SK-N-SH (cell line): ENCODE data around the gene SLAMF6. TPM values are rescaled to one million over a fixed set of nuclear protein-coding genes. Genes with fewer than 3 reads are reported as not detected.

Experiments
- CTCF ChIA-PET: fragments of 300-600, 350-600 bp; formaldehyde crosslinking; extraction: SDS; loops from one replicate; lab custom pipeline; 2021; lab: Yijun Ruan, JAX
- POLR2A ChIA-PET: fragments of 350-600 bp; sonication (Branson Sonifier 250); formaldehyde crosslinking; extraction: SDS; loops from one replicate; lab custom pipeline; 2020; ENCODE audit warnings: antibody characterized with exemption, inconsistent platforms; lab: Yijun Ruan, JAX
- DNase-seq: peaks from one replicate; pipeline ENCODE4 v3.0.0; 2012
- H2AFZ ChIP-seq: fragments of 200-600 bp; sonication (generic); 2 replicates; pipeline ENCODE4 v1.8.1; 2016; ENCODE audit warnings: antibody characterized with exemption, mild to moderate bottlenecking, low read depth
- H3F3A ChIP-seq: fragments of 200-600 bp; sonication (generic); replicated peaks from 2 replicates; pipeline ENCODE3; 2016; ENCODE audit warnings: antibody characterized with exemption, mild to moderate bottlenecking; ENCODE audit not compliant: insufficient read depth
- H3K27ac ChIP-seq, 2 experiments: fragments of 200-500 bp in 1 of 2; fragments of 200-600 bp in 1 of 2; sonication (Bioruptor generic) in 1 of 2; sonication (generic), shearing (Covaris generic) in 1 of 2; 2 replicates each; pipeline versions ENCODE4 v1.5.1 to v1.6.1; 2014 to 2016; ENCODE audit warnings: low read depth in 2 of 2, inconsistent platforms in 1 of 2, low read length in 1 of 2, mild to moderate bottlenecking in 1 of 2, mixed read lengths in 1 of 2
- H3K27me3 ChIP-seq: fragments of 200-600 bp; sonication (generic), shearing (Covaris generic); 2 replicates; pipeline ENCODE4 v1.6.1; 2016; ENCODE audit warnings: mixed run types; ENCODE audit not compliant: insufficient read depth
- H3K36me3 ChIP-seq, 2 experiments: fragments of 200-500 bp in 1 of 2; fragments of 200-600 bp in 1 of 2; sonication (Bioruptor generic) in 1 of 2; sonication (generic) in 1 of 2; replicated peaks in 1 of 2; 2 replicates each; pipeline versions ENCODE3 to v1.5.1; 2014 to 2016; ENCODE audit warnings: low read length in 1 of 2, mild to moderate bottlenecking in 1 of 2; ENCODE audit not compliant: insufficient read depth in 2 of 2, control insufficient read depth in 1 of 2
- H3K4me1 ChIP-seq, 2 experiments: fragments of 200-500 bp in 1 of 2; fragments of 200-600 bp in 1 of 2; sonication (Bioruptor generic) in 1 of 2; sonication (generic), shearing (Covaris generic) in 1 of 2; 2 replicates each; pipeline versions ENCODE4 v1.5.1 to v1.6.1; 2014 to 2016; ENCODE audit warnings: low read depth in 1 of 2, low read length in 1 of 2, mixed run types in 1 of 2; ENCODE audit not compliant: insufficient read depth in 2 of 2, control insufficient read depth in 1 of 2
- H3K4me2 ChIP-seq: fragments of 200-600 bp; sonication (generic), shearing (Covaris generic); 2 replicates; pipeline ENCODE4 v1.6.1; 2017; ENCODE audit warnings: mixed run types
- H3K4me3 ChIP-seq, 2 experiments: fragments of 200-500 bp in 1 of 2; fragments of 200-600 bp in 1 of 2; sonication (Bioruptor generic) in 1 of 2; sonication (generic), shearing (Covaris generic) in 1 of 2; 2 replicates each; pipeline versions ENCODE4 v1.5.1 to v1.8.1; 2014 to 2016; ENCODE audit warnings: low read depth in 2 of 2, inconsistent platforms in 1 of 2, low read length in 1 of 2, mild to moderate bottlenecking in 1 of 2, mixed read lengths in 1 of 2, moderate library complexity in 1 of 2
- H3K79me2 ChIP-seq: fragments of 200-600 bp; sonication (generic); 2 replicates; pipeline ENCODE4 v1.8.1; 2017; ENCODE audit warnings: mild to moderate bottlenecking; ENCODE audit not compliant: insufficient read depth
- H3K9ac ChIP-seq: fragments of 200-600 bp; sonication (generic); 2 replicates; pipeline ENCODE4 v1.6.1; 2017; ENCODE audit warnings: mixed run types
- H3K9me2 ChIP-seq: fragments of 200-600 bp; sonication (generic); 2 replicates; pipeline ENCODE4 v1.6.1; 2017; ENCODE audit warnings: mixed run types
- H3K9me3 ChIP-seq: fragments of 200-600 bp; sonication (generic); 2 replicates; pipeline ENCODE4 v1.6.1; 2017; ENCODE audit warnings: mixed run types, mild to moderate bottlenecking, moderate library complexity
- H4K20me1 ChIP-seq: fragments of 200-600 bp; sonication (generic); 2 replicates; pipeline ENCODE4 v1.6.1; 2017; ENCODE audit warnings: mild to moderate bottlenecking, mixed run types; ENCODE audit not compliant: insufficient read depth
- CHD2 ChIP-seq: fragments of 150-350 bp; IDR thresholded peaks from 2 replicates; pipeline ENCODE4 v1.6.1; 2018; ENCODE audit warnings: low read length; ENCODE audit not compliant: partially characterized antibody
- CTCF ChIP-seq: fragments of 200-600 bp; sonication (generic); IDR thresholded peaks from 2 replicates; pipeline ENCODE4 v1.6.1; 2017; ENCODE audit warnings: antibody characterized with exemption, mild to moderate bottlenecking, moderate library complexity
- EZH2phosphoT487 ChIP-seq: fragments of 200-600 bp; sonication (generic); IDR thresholded peaks from 2 replicates; pipeline ENCODE4 v1.6.1; 2017; ENCODE audit warnings: low read depth, mixed run types, mild to moderate bottlenecking, antibody characterized with exemption, moderate library complexity, borderline replicate concordance
- FOXM1 ChIP-seq: IDR thresholded peaks from 2 replicates; pipeline ENCODE4 v1.4.0; 2012; ENCODE audit warnings: low read depth, mild to moderate bottlenecking
- GABPA ChIP-seq: IDR thresholded peaks from 2 replicates; pipeline ENCODE4 v1.4.0; 2012; ENCODE audit warnings: low read depth, mild to moderate bottlenecking
- GATA2 ChIP-seq: sonication (generic); formaldehyde crosslinking; IDR thresholded peaks from 2 replicates; pipeline ENCODE4 v1.5.0; 2020; ENCODE audit warnings: mild to moderate bottlenecking, missing genetic modification reagents
- JUND ChIP-seq: IDR thresholded peaks from 2 replicates; pipeline ENCODE4 v1.4.0; 2012
- MAX ChIP-seq: IDR thresholded peaks from 2 replicates; pipeline ENCODE4 v1.4.0; 2012; ENCODE audit warnings: low read depth
- MXI1 ChIP-seq: IDR thresholded peaks from 2 replicates; pipeline ENCODE4 v1.6.1; 2012; ENCODE audit warnings: mild to moderate bottlenecking, low read depth, low read length, improper control_type of control experiment
- PBX3 ChIP-seq: IDR thresholded peaks from 2 replicates; pipeline ENCODE4; 2012
- POLR2AphosphoS5 ChIP-seq: IDR thresholded peaks from 2 replicates; pipeline ENCODE4 v1.6.1; 2012; ENCODE audit warnings: low read depth, low read length
- REST ChIP-seq: IDR thresholded peaks from 2 replicates; pipeline ENCODE4 v1.6.1; 2012; ENCODE audit warnings: mild to moderate bottlenecking, low read depth, low read length, moderate library complexity
- TCF12 ChIP-seq: IDR thresholded peaks from 2 replicates; pipeline ENCODE4 v1.4.0; 2012
- TEAD4 ChIP-seq: IDR thresholded peaks from 2 replicates; pipeline ENCODE4 v1.4.0; 2012; ENCODE audit warnings: mild to moderate bottlenecking, borderline replicate concordance; ENCODE audit not compliant: insufficient read depth
- YY1 ChIP-seq: IDR thresholded peaks from 2 replicates; pipeline ENCODE4 v1.4.0; 2012; ENCODE audit warnings: low read depth, mild to moderate bottlenecking
- WGBS: methylation state at CpG from one replicate; pipeline ENCODE4 v1.1.6; 2017; ENCODE audit warnings: low lambda C conversion rate; 5-methylcytosine and 5-hydroxymethylcytosine counted together
- polyA plus RNA-seq, 3 experiments: library from polyadenylated mRNA; depleted of rRNA; stranded (reverse); fragments of >200 nt; gene quantifications; 2 replicates each; pipeline ENCODE4 v1.2.3, GENCODE V29; 2012

SLAMF6 gene
- polyA plus RNA-seq, 1 of the 3 experiments (the other 2 are of a cell fraction) = not detected

GRCh38 chr1:160539990-160540858 is 17.2 kb upstream of the SLAMF6 start:
- Histone ChIP-seq H2AFZ (no peak overlapping the region), H3K4me3 (no peak overlapping the region), H3K27me3 (no peaks in the 10 kb centered on the region), H3K27ac (no peak overlapping the region), H3K9me2 (no peaks in the 10 kb centered on the region), H3K9me3 (no peaks in the 10 kb centered on the region), H3F3A (no peaks in the 10 kb centered on the region), H3K36me3 (no peaks in the 10 kb centered on the region), H3K79me2 (no peaks in the 10 kb centered on the region), H4K20me1 (no peaks in the 10 kb centered on the region), H3K4me1 (no peaks in the 10 kb centered on the region), H3K9ac (no peak overlapping the region), H3K4me2 (no peak overlapping the region)
- no peak for DNase-seq
- TF ChIP-seq PBX3 = no peak
- TF ChIP-seq TEAD4 = no peak
- WGBS = 15% methylated on average over 8 of the region's 8 CpGs
- POLR2A ChIA-PET = no interaction called here
- CTCF ChIA-PET = no interaction called here

- WGBS = 32% methylated on average over 6 of the region's 6 CpGs
- peaks cover 3% of the 10 kb centered on the region; the same call in 1 of the 2 replicates for H3K9me3 ChIP-seq
- no peak for TF ChIP-seq JUND
- TF ChIP-seq MXI1 = no peak
- TF ChIP-seq CHD2 = no peak
- no peak for TF ChIP-seq GATA2 (CRISPR knock-in tag)
- TF ChIP-seq, all 33 proteins: peak for 0
- no peak overlapping the region for H3K4me2 ChIP-seq
- H3K79me2 ChIP-seq = no peaks in the 10 kb centered on the region
- H3F3A ChIP-seq = no peaks in the 10 kb centered on the region
- H3K27me3 ChIP-seq = no peaks in the 10 kb centered on the region
- no peak overlapping the region for H3K9ac ChIP-seq
- H2AFZ ChIP-seq = no peak overlapping the region
- H4K20me1 ChIP-seq = no peaks in the 10 kb centered on the region
- no peaks in the 10 kb centered on the region for H3K4me1 ChIP-seq
- no peak overlapping the region for H3K4me3 ChIP-seq
- CTCF ChIA-PET = no interaction called here
- no peaks in the 10 kb centered on the region for H3K36me3 ChIP-seq
- DNase-seq = no peak
- no peak overlapping the region for H3K27ac ChIP-seq
- POLR2A ChIA-PET = no interaction called here
- H3K9me2 ChIP-seq = no peaks in the 10 kb centered on the region
These were observed 16.6 kb upstream of the SLAMF6 start for GRCh38 chr1:160539684-160539989.

- Histone ChIP-seq H3K79me2 (no peaks in the 10 kb centered on the region), H3K9ac (no peak overlapping the region), H3K4me2 (no peak overlapping the region), H3K27me3 (no peaks in the 10 kb centered on the region), H3F3A (no peaks in the 10 kb centered on the region), H3K27ac (no peak overlapping the region), H3K36me3 (no peaks in the 10 kb centered on the region), H3K4me1 (no peaks in the 10 kb centered on the region), H2AFZ (no peak overlapping the region), H4K20me1 (no peaks in the 10 kb centered on the region), H3K9me3 (peaks cover 4% of the 10 kb centered on the region; the same call in 1 of the 2 replicates), H3K4me3 (no peak overlapping the region), H3K9me2 (no peaks in the 10 kb centered on the region)
- WGBS = 12% methylated on average over 5 of the region's 5 CpGs
- DNase-seq = no peak
- POLR2A ChIA-PET = no interaction called here
- CTCF ChIA-PET = no interaction called here
- TF ChIP-seq POLR2AphosphoS5 (no peak), MAX (no peak), FOXM1 (no peak), REST (no peak), GABPA (no peak), TCF12 (no peak), CTCF (no peak), GATA2 (CRISPR knock-in tag) (no peak), EZH2phosphoT487 (no peak), YY1 (no peak)
These were observed 16.1 kb upstream of the SLAMF6 start for GRCh38 chr1:160538985-160539651.
